ENCODE measurements around the gene CACNA1H.

- TF ChIP-seq CTCF (IDR thresholded peaks at IDR 0.05) (no peak), EZH2 (IDR thresholded peaks at IDR 0.05) (no peak)
These were observed 7.3 kb downstream of the CACNA1H start for GRCh38 chr16:1159973-1160772.
